RWPE2 (cell line): ENCODE results near the gene SOX18.

Source experiments
- ATAC-seq: fragments of 200-7000 bp; cut with Tn5 transposase; 3 replicates; pipeline ENCODE4 v1.9.1; 2021; ENCODE audit warnings: low read depth
- DNase-seq: peaks from one replicate; pipeline ENCODE4 v3.0.0-alpha.2; 2020; ENCODE audit warnings: low spot score
- H3K27ac ChIP-seq: fragments of 450-650 bp; 2 replicates; pipeline ENCODE4 v1.5.1; 2017; ENCODE audit warnings: mild to moderate bottlenecking; ENCODE audit not compliant: poor library complexity, severe bottlenecking
- H3K27me3 ChIP-seq: fragments of 250-450 bp; sonication (Bioruptor Pico); 2 replicates; pipeline ENCODE4 v1.5.1; 2021; ENCODE audit warnings: mild to moderate bottlenecking, moderate library complexity; ENCODE audit not compliant: insufficient read depth, poor library complexity, severe bottlenecking
- H3K36me3 ChIP-seq: fragments of 250-450 bp; sonication (Bioruptor Pico); 2 replicates; pipeline ENCODE4 v1.5.1; 2020; ENCODE audit warnings: low read depth, mild to moderate bottlenecking, moderate library complexity
- H3K4me1 ChIP-seq: fragments of 250-450 bp; sonication (Bioruptor Pico); 2 replicates; pipeline ENCODE4 v1.5.1; 2021; ENCODE audit warnings: mild to moderate bottlenecking, moderate library complexity; ENCODE audit not compliant: insufficient read depth, poor library complexity, severe bottlenecking
- H3K4me3 ChIP-seq: fragments of 250-450 bp; sonication (Bioruptor Pico); 2 replicates; pipeline ENCODE4 v1.5.1; 2021; ENCODE audit warnings: mild to moderate bottlenecking, moderate library complexity; ENCODE audit not compliant: severe bottlenecking
- H3K9me3 ChIP-seq: fragments of 250-450 bp; sonication (Bioruptor Pico); 2 replicates; pipeline ENCODE4 v1.5.1; 2021; ENCODE audit warnings: mild to moderate bottlenecking, moderate library complexity; ENCODE audit not compliant: severe bottlenecking
- TF ChIP-seq, protein P1 (sequence below): fragments of 450-650 bp; IDR thresholded peaks from one replicate; pipeline ENCODE4 v1.5.1; 2017; ENCODE audit warnings: mild to moderate bottlenecking, moderate library complexity; ENCODE audit not compliant: poor library complexity, severe bottlenecking

SOX18 gene

GRCh38 chr20:64064145-64064698 is 14.8 kb upstream of the SOX18 start:
- DNase-seq (no peak), ATAC-seq (peak; percentile 37)
- Histone ChIP-seq H3K36me3 (no peaks in the 10 kb centered on the region), H3K4me1 (peaks cover 30% of the 10 kb centered on the region), H3K9me3 (no peaks in the 10 kb centered on the region), H3K27me3 (no peaks in the 10 kb centered on the region), H3K27ac (peak overlapping the region; percentile 62), H3K4me3 (peak overlapping the region; percentile 92)
- TF ChIP-seq, protein P1, sequence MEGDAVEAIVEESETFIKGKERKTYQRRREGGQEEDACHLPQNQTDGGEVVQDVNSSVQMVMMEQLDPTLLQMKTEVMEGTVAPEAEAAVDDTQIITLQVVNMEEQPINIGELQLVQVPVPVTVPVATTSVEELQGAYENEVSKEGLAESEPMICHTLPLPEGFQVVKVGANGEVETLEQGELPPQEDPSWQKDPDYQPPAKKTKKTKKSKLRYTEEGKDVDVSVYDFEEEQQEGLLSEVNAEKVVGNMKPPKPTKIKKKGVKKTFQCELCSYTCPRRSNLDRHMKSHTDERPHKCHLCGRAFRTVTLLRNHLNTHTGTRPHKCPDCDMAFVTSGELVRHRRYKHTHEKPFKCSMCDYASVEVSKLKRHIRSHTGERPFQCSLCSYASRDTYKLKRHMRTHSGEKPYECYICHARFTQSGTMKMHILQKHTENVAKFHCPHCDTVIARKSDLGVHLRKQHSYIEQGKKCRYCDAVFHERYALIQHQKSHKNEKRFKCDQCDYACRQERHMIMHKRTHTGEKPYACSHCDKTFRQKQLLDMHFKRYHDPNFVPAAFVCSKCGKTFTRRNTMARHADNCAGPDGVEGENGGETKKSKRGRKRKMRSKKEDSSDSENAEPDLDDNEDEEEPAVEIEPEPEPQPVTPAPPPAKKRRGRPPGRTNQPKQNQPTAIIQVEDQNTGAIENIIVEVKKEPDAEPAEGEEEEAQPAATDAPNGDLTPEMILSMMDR: no peak

GRCh38 chr20:64063389-64064144 is 14.1 kb upstream of the SOX18 start:
- Histone ChIP-seq H3K27ac (peak overlapping the region; percentile 62), H3K4me1 (peaks cover 30% of the 10 kb centered on the region), H3K9me3 (no peaks in the 10 kb centered on the region), H3K27me3 (no peaks in the 10 kb centered on the region), H3K36me3 (no peaks in the 10 kb centered on the region), H3K4me3 (peak overlapping the region; percentile 92)
- DNase-seq: peak; percentile 89
- TF ChIP-seq, protein P1: no peak
- no peak for ATAC-seq

GRCh38 chr20:64062596-64063388 is 13.4 kb upstream of the SOX18 start, which contains the start of gene TCEA2:
Gene TCEA2 (plus strand): TSS chr20:64063198. CDS start chr20:64063313, 115 bp downstream.
- peak within 1 kb of the TSS; percentile 62 for H3K27ac ChIP-seq
- DNase-seq: peak; percentile 100
- no peaks in the 10 kb centered on the region for H3K9me3 ChIP-seq
- peaks cover 30% of the 10 kb centered on the region for H3K4me1 ChIP-seq
- no peaks in the 10 kb centered on the region for H3K27me3 ChIP-seq
- TF ChIP-seq, protein P1: no peak
- no peaks in the 10 kb centered on the region for H3K36me3 ChIP-seq
- H3K4me3 ChIP-seq: peak within 1 kb of the TSS; percentile 92
- ATAC-seq: peak; percentile 78

DNA sequence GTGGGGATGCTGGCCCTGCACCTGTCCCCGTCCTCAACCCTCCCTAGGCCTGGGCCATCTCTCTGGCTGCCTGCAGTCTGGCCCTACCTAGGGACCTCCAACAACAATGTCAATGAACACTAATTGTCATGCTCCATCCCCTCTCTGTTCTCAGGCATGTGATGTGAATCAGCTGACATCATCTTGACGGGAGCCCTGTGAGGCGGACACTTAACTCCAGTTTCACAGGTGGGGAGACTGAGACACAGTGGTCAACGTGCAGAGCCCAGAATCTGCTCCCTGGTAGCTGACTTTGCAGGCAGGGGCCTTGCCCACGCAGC is 12.8 kb upstream of the SOX18 start:
- no peak for ATAC-seq
- Histone ChIP-seq H3K36me3 (no peaks in the 10 kb centered on the region), H3K4me1 (peaks cover 30% of the 10 kb centered on the region), H3K9me3 (no peaks in the 10 kb centered on the region), H3K27me3 (no peaks in the 10 kb centered on the region), H3K27ac (peak overlapping the region; percentile 62), H3K4me3 (peak overlapping the region; percentile 92)
- TF ChIP-seq, protein P1: no peak
- no peak for DNase-seq
